ENCODE data around the gene PRSS57. TPM values are rescaled to one million over a fixed set of nuclear protein-coding genes. Genes with fewer than 3 reads are reported as not detected.

PRSS57 gene
- 0.33 TPM in 1 of 2 replicates, not detected in the other for total RNA-seq

DNA sequence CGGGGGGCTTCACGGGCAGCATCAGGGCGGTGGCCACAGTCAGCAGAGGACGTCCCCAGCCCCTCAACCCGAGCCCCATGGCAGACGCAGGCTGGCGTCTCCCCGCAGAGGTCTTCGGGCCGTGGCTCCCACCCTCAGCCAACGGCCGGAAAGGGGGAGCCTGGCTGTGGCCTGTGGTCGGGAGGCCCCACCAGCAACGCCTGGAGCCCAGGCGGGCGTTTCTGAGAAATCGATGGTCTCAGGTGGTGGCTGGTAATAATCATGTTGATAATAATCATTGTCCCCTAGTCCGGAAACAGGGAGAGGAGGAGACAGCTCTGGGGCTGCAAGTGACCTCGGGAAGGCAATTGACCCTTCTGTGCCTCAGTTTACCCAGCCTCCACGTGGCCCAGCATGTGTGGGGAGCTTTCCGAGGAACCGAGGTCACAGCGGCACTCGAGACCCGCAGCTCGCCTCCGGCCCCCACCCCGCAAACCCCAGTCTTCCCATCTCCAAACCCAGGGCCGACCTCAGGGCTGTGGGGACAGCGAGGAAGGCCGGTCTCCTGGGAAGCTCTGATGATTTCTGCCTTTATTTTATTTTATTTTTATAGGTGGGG, at the start of gene PRSS57:
TSS of gene PRSS57 (minus strand) at position 101 of the 598 bp plus-strand sequence. CDS start at position 79, 22 bp downstream.

DNA sequence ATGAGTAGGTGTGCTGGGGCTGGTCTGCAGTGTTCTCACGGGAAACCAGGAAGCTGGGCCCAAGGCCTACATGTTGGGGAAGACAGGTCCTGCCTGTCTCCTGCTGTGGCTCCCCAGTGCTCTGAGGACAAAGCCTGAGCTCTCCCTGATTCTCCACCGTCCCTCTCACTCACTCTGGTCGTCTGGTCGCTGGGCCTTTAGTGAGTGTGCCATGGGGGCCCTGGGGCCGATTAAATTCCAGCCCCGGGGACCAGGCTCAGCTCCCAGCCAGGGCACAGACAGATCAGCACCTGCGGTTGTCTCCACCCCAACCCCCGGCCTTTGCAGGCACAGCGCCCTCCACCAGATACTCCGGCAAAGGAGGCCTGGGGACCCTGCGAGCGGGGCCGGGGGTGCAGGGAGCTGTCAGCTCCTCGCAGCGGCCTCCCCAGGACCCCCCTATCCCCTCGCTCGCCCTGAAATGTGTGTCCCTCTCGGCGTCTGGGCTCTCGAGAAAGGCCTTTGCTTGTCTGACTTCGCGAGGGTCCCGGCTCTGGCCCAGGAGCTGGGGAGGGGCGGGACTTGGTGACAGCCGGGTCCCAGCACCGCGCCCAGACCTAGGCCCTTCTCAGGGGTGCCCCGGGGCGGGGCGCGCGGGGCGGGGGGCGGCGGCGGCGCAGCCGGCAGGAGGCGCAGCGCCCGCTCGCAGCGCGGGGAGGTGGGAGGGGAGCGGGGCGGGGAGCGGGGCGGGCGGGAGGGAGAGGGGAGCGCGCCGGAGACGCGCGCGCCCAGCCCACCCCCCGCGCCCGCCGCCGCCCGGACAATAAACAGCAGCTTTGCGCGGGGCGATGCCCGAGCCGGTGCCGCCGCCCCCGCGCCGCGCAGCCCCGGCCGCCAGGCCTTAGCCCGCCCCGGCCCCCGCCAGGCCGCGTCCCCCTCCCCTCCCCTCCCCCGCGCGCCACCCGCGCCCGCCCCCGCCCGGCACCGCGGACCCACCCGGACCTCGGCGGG, 13.2 kb upstream of the PRSS57 start, which contains the start of gene PALM:
TSS of gene PALM (plus strand) at position 782 of the 990 bp plus-strand sequence. CDS start 212 bp downstream, outside the sequence.

DNA sequence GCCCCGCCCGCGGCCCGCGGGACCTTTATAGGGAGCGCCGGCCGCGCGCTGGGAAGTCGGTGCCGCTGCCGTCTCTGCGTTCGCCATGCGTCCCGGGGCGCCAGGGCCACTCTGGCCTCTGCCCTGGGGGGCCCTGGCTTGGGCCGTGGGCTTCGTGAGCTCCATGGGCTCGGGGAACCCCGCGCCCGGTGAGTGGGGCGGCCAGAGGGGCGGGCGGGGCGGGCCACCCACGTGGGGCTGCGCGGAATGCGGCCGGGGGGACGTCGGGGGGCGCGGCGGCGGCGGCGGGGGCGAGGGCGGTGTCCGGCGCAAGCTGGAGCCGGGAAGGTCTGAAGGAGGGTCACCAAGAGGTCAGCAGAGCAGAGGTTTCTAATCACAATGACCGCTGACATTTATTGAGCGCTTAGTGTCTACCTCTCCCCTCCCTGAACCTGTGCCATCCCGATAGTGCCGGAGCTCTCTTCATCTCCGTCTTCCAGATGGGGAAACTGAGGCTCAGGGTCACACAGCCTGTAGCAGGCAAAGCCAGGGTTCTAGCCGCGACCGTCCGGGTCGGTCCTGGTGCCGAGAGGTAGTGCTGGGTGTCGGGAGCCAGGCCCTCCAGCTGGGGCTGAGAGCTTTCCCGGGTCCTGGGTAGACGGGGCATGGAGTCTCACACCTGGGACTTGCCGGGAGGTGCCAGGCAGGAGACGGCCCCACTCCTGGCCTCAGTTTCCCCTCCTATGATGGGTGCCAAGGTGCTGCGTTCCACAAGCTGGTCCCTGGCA, 18.7 kb downstream of the PRSS57 start, which contains the start of gene FSTL3:
TSS of gene FSTL3 (plus strand) at position 54 of the 767 bp plus-strand sequence. CDS start at position 86, 32 bp downstream.

DNA sequence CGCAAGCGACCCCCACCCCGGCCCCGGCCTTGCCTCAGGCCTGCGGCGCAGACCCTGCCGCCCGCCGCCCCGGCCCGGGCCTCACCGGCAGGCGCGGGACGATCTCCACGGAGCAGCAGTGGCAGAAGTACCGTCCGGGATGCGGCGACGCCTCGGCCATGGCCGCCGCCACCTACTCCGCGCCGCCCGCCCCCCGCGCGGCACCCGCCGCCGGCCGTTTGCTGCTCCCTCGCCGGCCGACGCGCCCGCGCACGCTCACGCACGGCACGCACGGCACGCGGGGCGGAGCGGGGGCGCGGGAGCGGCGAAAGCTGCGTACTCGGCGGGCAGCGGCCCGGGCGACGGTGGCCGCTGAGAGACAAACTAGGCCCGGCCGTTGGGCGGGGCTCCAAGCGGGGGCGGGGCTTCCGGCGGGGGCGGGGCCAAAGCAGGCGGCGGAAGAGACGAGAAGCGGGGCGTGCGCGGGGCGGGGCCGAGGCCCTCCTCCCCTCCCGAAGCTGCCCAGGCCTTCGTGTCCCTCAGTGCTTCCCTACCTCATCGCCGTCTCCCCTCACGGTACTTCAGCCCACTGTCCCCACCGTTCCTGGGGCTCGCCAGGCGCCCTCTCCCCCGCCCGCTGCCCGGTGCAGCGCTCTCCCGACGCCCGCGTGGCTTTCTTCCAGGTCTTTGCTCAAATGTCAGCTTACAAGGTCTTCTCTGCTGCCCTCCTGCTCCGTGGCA, 32.1 kb downstream of the PRSS57 start, which contains the start of gene RNF126:
TSS of gene RNF126 (minus strand) at position 253 of the 720 bp plus-strand sequence. CDS start at position 160, 93 bp downstream.

DNA sequence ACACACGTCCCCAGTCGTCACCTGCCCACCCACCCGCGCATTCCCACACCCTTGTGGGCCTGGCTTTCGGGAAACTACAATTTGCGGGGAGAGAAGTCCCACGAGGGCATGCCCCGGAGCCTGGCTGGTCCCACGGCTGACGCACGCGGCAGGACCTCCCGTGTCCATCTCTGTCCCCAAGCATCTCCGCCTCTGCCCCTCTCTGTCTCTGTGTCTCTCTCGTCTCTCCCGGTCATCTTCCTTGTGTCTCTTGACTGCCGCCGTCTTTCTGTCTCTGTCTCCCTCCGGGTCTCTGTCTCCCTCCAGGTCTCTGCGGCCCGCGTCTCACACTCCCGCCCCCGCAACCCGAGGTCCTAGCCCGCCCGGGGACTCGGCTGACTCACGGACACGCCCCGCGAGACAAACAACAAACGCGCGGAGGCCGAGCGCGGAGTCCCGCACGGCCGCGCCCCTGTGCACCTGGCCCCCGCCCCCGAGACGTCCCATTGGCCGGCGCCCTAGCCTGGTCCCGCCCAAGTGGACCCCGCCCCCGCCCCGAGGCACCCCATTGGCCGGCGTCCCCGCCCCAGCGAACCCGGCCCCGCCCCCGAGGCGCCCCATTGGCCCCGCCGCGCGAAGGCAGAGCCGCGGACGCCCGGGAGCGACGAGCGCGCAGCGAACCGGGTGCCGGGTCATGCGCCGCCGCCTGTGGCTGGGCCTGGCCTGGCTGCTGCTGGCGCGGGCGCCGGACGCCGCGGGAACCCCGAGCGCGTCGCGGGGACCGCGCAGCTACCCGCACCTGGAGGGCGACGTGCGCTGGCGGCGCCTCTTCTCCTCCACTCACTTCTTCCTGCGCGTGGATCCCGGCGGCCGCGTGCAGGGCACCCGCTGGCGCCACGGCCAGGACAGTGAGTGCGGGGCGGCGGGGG, 55.7 kb downstream of the PRSS57 start, which contains the start of gene FGF22:
TSS of gene FGF22 (plus strand) at position 627 of the 908 bp plus-strand sequence. CDS start at position 674, 47 bp downstream.

Other genes with a start within 250 kb of the PRSS57 start
- 12.8 and 15.4 TPM in 2 replicates for gene SHC2, start 234.4 kb downstream of the PRSS57 start, total RNA-seq
- gene MADCAM1, start 199.0 kb downstream of the PRSS57 start, total RNA-seq: under 0.01 and 0.10 TPM in 2 replicates
- gene TPGS1, start 188.0 kb downstream of the PRSS57 start, total RNA-seq: 36.1 and 56.8 TPM in 2 replicates
- 64.6 and 93.1 TPM in 2 replicates for gene CDC34, start 163.7 kb downstream of the PRSS57 start, total RNA-seq
- gene GZMM, start 151.4 kb downstream of the PRSS57 start, total RNA-seq: not detected in 2 replicates
- 421 and 479 TPM in 2 replicates for gene BSG, start 122.9 kb downstream of the PRSS57 start, total RNA-seq
- gene HCN2, start 105.6 kb downstream of the PRSS57 start, total RNA-seq: 1.2 and 1.6 TPM in 2 replicates
- 32.5 and 36.9 TPM in 2 replicates for gene POLRMT, start 61.9 kb downstream of the PRSS57 start, total RNA-seq
- gene FGF22, start 55.6 kb downstream of the PRSS57 start, total RNA-seq: not detected in 2 replicates
- gene RNF126, start 32.2 kb downstream of the PRSS57 start, total RNA-seq: 64.5 and 69.2 TPM in 2 replicates
- 8.4 and 32.3 TPM in 2 replicates for gene FSTL3, start 19.1 kb downstream of the PRSS57 start, total RNA-seq
- 21.7 and 73.5 TPM in 2 replicates for gene PALM, start 13.5 kb upstream of the PRSS57 start, total RNA-seq
- gene MISP, start 55.7 kb upstream of the PRSS57 start, total RNA-seq: not detected in 2 replicates
- 242 and 257 TPM in 2 replicates for gene PTBP1, start 102.0 kb upstream of the PRSS57 start, total RNA-seq
- gene PLPPR3, start 126.5 kb upstream of the PRSS57 start, total RNA-seq: 0.48 and 1.3 TPM in 2 replicates
- not detected in 2 replicates for gene AZU1, start 132.4 kb upstream of the PRSS57 start, total RNA-seq
- not detected in 2 replicates for gene PRTN3, start 145.5 kb upstream of the PRSS57 start, total RNA-seq
- not detected in 2 replicates for gene ELANE, start 156.9 kb upstream of the PRSS57 start, total RNA-seq
- gene CFD, start 164.2 kb upstream of the PRSS57 start, total RNA-seq: 0.38 and 0.65 TPM in 2 replicates
- gene MED16, start 197.7 kb upstream of the PRSS57 start, total RNA-seq: 30.2 and 32.3 TPM in 2 replicates
- gene RNU6-9, start 198.0 kb upstream of the PRSS57 start, total RNA-seq: not detected in 2 replicates
- gene R3HDM4, start 217.8 kb upstream of the PRSS57 start, total RNA-seq: 47.7 and 60.4 TPM in 2 replicates
- gene KISS1R, start 221.9 kb upstream of the PRSS57 start, total RNA-seq: not detected in 2 replicates
- gene ARID3A, start 230.6 kb upstream of the PRSS57 start, total RNA-seq: 8.2 and 14.5 TPM in 2 replicates